Activated CD4-positive, alpha-beta T cell treated with anti-CD3 and anti-CD28 coated beads, Interleukin-2, amount 50 U/mL, for 48 hours (primary cell): ENCODE measurements around the gene CHAF1A.

Source experiments
- DNase-seq, 2 experiments: peaks; one replicate each; pipeline ENCODE4 v3.0.0-alpha.2; 2020

CHAF1A gene

GRCh38 chr19:4443966-4444764 lies 41.7 kb downstream of the CHAF1A start:
- DNase-seq, result no peak

DNA sequence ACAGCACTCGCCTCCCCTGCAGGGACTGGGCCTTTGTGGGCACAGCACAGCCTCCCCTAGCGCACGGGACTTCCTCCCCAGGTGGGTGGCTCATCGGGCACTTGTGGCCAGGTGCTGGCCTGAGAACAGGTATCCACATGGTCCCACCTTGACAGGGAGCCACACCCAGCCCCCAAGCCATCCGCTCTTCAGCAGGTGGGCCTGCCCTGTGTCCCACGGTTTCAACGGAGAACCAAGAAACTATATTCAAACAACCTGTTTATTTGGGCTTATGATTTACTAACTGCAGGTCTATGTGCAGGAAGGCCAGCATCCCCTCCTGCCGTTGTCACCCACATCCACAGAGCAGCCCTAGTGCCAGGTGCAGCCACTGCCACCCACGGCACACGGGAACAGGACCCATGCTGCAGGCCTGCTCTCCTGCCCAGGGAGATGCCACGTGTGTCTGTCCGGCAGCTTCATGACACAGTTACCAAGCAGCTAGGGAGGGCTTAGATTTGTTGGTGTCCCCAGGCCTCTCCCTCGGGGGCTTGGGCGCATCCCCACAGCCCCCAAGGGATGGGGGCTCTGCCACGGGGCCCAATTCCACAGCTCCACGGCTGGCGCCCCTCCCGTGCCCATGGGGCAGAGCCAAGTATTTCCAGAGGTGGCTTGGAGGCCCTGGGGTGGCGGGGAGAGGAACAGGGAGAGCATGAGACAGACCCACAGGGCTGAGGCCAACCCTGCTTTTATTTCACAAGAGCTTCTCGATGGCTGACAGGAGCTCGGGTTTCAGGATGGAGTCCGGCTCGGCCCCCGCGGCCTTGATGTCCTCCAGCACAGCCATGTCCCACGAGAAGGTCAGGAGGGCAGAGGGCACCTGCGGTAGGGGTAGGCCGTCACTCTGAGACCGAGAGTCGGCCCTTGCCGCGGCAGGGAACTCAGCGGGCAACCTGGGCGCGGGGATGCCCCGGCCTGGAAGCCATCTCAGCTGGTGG lies 42.6 kb downstream of the CHAF1A start:
- no peak for DNase-seq

GRCh38 chr19:4445963-4446703 lies 43.7 kb downstream of the CHAF1A start:
- DNase-seq, result no peak

DNA sequence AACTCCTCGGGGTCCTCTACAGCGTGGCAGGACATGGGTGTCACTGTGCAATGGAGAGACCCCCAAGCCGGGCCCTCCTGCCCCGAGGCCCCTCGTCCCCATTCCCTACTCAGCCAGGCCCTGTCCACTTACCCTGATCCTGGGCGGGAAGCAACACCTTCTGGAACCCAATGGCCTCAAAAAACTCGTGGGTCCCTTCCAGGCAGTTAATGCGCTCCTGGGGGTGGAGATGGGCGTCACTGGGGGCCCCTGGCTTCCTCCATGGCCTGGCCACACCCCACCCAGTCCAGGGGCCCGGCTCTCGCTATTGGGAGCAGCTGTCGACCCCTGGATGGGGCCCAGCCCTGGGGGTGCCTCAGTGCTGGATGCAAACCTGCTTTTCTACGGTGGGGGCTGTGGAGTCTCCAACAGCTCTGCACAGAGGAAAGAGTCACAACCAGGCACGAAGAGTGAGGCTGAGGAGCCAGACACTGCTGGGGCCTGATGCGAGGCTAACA lies 44.3 kb downstream of the CHAF1A start:
- no peak for DNase-seq

- DNase-seq, result no peak
Measured at GRCh38 chr19:4447327-4448146, 45.1 kb downstream of the CHAF1A start.

- no peak for DNase-seq
Measured at GRCh38 chr19:4448147-4448985, 45.9 kb downstream of the CHAF1A start.

- no peak for DNase-seq
Measured at GRCh38 chr19:4449022-4449638, 46.7 kb downstream of the CHAF1A start.

DNA sequence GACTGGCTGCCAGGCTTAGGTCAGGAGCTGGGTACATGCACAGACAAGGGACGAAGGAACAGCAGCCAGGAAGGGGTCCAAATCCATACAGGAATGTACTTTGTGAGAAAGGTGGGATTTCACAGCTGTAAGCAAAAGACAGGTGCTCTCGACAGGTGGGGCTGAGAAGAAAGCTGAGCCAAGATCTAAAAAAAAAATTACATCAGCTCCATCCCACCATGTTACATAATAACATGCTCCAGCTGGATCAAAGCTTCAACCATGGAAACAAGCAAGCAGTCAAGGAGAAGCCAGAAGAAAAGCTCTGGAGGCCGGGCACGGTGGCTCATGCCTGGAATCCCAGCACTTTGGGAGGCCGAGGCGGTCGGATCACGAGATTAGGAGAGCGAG lies 47.2 kb downstream of the CHAF1A start:
- DNase-seq, result no peak

GRCh38 chr19:4452230-4452990 lies 50.0 kb downstream of the CHAF1A start:
- no peak for DNase-seq

GRCh38 chr19:4453232-4454179 lies 51.1 kb downstream of the CHAF1A start:
- DNase-seq, result no peak

DNA sequence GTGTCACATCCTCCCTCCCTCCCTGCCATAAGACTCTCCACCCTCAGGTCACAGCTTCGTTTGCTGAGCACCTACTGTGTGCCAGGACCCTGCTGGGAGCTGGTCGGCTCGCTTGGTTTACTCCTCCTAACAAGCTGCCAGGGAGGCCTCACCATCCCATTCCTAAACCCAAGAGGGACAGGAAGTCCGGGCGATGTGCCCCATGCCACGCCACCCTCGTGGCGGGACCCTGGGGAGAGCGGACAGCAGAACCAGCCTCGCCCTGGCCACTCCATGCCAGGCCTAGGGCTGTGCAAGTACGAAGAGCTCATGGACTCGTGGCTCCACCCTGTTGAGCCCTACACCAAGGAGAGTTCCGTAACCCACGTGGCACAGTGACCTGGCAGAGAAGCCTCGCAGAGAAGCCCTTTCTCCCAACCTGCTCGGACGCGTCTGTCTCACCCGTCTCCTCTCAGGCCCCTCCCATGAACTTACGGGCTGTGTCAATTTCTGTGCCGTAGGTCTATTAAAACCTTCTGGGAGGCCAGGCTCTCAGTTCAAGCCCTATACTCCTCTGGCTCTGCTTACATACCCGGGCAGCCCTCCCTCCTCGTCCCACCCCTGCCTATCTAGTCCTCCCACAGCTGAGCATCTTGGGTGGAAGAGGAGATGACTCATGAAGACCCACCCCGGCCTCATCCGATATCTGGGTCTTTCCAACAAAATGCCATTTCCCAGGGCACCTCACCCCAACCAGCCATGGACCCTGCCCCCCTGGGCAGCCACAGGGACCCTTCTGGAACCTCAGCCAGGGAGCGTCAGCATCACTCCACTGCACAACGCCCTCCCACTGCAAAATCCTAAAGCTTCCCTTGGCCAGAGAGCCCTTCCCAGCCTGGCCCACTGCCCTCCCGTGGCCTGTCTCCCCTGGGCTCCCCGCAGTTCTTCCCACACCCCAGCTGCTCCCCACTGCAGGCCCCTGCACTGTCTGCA lies 52.6 kb downstream of the CHAF1A start:
- DNase-seq, result no peak

DNA sequence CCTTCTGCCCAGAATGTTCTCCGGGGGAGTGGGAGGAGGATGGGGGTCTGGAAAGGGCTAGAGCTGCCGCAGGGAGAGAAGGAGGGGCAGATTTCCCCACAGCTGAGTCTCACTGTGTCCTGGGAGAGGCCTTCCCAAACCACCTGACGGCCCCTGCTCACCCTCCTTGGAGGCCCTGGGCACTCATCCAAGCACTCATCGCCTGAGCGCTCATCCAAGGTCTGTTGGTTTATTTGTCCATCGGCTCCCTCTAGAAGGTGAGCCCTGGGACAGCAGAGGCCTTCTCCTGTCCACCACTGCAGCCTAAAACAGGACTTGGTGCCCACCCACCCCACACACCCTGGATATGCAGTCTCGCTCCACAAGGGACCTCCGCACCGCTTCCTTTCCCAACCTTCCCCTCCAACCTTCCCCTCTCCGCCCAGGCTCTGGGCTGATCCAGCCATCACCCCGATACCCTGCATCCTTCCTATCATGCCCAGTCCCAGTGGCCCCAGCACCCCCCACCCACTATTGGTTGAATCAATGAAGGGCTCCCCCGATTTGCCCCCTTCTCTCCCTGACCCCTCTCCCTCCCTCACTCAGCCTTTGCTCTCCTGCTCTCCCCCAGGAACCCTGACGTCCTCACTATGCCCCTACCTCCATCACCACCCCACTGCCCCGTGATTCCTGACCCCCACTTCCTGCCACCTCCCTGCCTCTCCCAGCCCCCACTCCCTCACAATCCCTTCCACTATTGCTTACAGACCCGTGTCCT lies 53.5 kb downstream of the CHAF1A start:
- no peak for DNase-seq

- DNase-seq, result no peak
Measured at GRCh38 chr19:4456476-4456842, 54.0 kb downstream of the CHAF1A start.

GRCh38 chr19:4456843-4457653 lies 54.6 kb downstream of the CHAF1A start:
- peak; percentile 34 to 41 for DNase-seq

DNA sequence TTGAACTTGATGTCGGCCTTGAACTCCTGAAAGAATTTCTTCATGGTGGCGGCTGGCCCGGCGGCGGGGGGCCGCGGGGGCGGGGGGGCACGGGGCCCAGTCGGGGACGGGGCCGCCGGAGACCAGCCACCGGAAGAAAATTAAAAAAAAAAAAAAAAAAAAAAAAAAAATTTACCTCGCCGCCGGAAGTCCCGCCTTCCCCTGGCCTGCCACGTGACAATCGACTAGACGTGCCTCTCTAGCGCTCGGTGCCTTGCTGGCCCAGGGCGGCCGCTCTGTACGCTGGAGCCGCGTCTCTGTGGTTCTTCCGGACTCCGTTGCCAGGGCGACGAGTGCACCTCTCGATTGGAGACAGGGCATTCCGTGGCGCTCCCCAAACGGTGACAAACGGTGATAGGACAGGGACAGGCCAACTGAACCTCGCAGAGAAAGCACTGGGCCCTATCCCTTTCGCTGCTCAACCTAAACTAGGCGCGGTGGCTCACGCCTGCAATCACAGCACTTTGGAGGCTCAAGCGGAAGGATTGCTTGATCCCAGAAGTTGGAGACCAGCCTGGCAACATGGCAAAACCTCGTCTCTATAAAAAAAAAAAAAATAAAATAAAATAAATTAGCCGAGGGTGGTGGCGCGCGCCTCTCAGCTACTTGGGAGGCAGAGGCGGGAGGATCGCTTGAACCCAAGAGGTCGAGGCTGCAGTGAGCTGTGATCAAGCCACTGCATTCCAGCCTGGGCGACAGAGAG lies 55.4 kb downstream of the CHAF1A start, which contains the start of gene UBXN6:
TSS of gene UBXN6 (minus strand) at position 141 of the 742 bp plus-strand sequence. CDS start at position 44, 97 bp downstream.
- peak; percentile 98 for DNase-seq
